ENCODE measurements around the gene CPA2. TPM values are rescaled to one million over a fixed set of nuclear protein-coding genes. Genes with fewer than 3 reads are reported as not detected.

The CPA2 gene
- polyA plus RNA-seq, 1 of the 3 experiments (the other 2 are of a cell fraction): 0.03 TPM

- no peak overlapping the region for H2AFZ ChIP-seq (ENCODE audit: low read depth)
- 100% methylated on average over 1 of the region's 1 CpG for WGBS (ENCODE audit: low lambda C conversion rate)
- peaks cover 3 to 13% of the 10 kb centered on the region in 2 experiments; a peak in 3 of 4 replicates for H3K4me1 ChIP-seq (ENCODE audit: control insufficient read depth in 1 of 2, insufficient read depth in 2 of 2, low read depth in 1 of 2, low read length in 1 of 2)
- H4K20me1 ChIP-seq (ENCODE audit: insufficient read depth): no peaks in the 10 kb centered on the region
- no peak overlapping the region for H3K4me2 ChIP-seq
- H3K79me2 ChIP-seq (ENCODE audit: insufficient read depth): no peaks in the 10 kb centered on the region
- H3K27ac ChIP-seq (ENCODE audit: low read depth in 2 of 2, low read length in 1 of 2): no peak overlapping the region
- H3K9me2 ChIP-seq: no peaks in the 10 kb centered on the region
- no peaks in the 10 kb centered on the region for H3K36me3 ChIP-seq (replicated peaks in 1 of 2; ENCODE audit: control insufficient read depth in 1 of 2, insufficient read depth in 2 of 2, low read length in 1 of 2)
- no peaks in the 10 kb centered on the region for H3F3A ChIP-seq (replicated peaks; ENCODE audit: insufficient read depth)
- no peak for DNase-seq
- POLR2A ChIA-PET: no interaction called here
- no peaks in the 10 kb centered on the region for H3K9me3 ChIP-seq
- TF ChIP-seq TAF1 (IDR thresholded peaks at IDR 0.05; ENCODE audit: borderline replicate concordance, low read depth, low read length) (no peak), GABPA (IDR thresholded peaks at IDR 0.05; ENCODE audit: low read depth) (no peak), REST (IDR thresholded peaks at IDR 0.05; ENCODE audit: low read depth, low read length) (no peak), YY1 (IDR thresholded peaks at IDR 0.05; ENCODE audit: low read depth) (no peak), JUND (IDR thresholded peaks at IDR 0.05) (no peak), EZH2phosphoT487 (IDR thresholded peaks at IDR 0.05; ENCODE audit: borderline replicate concordance, low read depth) (no peak), EP300 (IDR thresholded peaks at IDR 0.05; ENCODE audit: borderline replicate concordance in 1 of 2, low read depth in 1 of 2, low read length in 1 of 2) (no peak), ZBTB33 (IDR thresholded peaks at IDR 0.05; ENCODE audit: borderline replicate concordance, low read depth) (no peak), MEF2A (IDR thresholded peaks at IDR 0.05; ENCODE audit: borderline replicate concordance, low read depth) (no peak)
- TF ChIP-seq, protein P1, sequence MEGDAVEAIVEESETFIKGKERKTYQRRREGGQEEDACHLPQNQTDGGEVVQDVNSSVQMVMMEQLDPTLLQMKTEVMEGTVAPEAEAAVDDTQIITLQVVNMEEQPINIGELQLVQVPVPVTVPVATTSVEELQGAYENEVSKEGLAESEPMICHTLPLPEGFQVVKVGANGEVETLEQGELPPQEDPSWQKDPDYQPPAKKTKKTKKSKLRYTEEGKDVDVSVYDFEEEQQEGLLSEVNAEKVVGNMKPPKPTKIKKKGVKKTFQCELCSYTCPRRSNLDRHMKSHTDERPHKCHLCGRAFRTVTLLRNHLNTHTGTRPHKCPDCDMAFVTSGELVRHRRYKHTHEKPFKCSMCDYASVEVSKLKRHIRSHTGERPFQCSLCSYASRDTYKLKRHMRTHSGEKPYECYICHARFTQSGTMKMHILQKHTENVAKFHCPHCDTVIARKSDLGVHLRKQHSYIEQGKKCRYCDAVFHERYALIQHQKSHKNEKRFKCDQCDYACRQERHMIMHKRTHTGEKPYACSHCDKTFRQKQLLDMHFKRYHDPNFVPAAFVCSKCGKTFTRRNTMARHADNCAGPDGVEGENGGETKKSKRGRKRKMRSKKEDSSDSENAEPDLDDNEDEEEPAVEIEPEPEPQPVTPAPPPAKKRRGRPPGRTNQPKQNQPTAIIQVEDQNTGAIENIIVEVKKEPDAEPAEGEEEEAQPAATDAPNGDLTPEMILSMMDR (IDR thresholded peaks at IDR 0.05): no peak
- CTCF ChIA-PET: interaction anchor here (1.2 to 3.7 kb wide), 6 partner anchors 14 to 217 kb away, joined by 3 to 21 read pairs (median 9); partner anchors contain the start of genes CPA4 and KLHDC10
- H3K27me3 ChIP-seq (ENCODE audit: insufficient read depth): no peaks in the 10 kb centered on the region
- H3K4me3 ChIP-seq (ENCODE audit: low read depth in 2 of 2, low read length in 1 of 2): no peak overlapping the region
- H3K9ac ChIP-seq: no peak overlapping the region
These were observed 13.2 kb downstream of the CPA2 start for GRCh38 chr7:130279906-130280305.
